HL-60 (cell line): ENCODE measurements around the gene B4GALT6.

ENCODE experiments used
- DNase-seq, 2 experiments: peaks; one replicate each; pipeline ENCODE4 v3.0.0-alpha.2; 2010 to 2020; ENCODE audit warnings: low read depth in 1 of 2, low spot score in 1 of 2
- H3K27ac ChIP-seq: fragments of 250-450 bp; sonication (Bioruptor Pico); replicated peaks from 2 replicates; pipeline ENCODE4 v1.5.1; 2020; ENCODE audit warnings: mild to moderate bottlenecking, moderate library complexity
- H3K27me3 ChIP-seq: fragments of 250-450 bp; sonication (Bioruptor Pico); 2 replicates; pipeline ENCODE4 v1.5.1; 2021; ENCODE audit warnings: mild to moderate bottlenecking, moderate library complexity; ENCODE audit not compliant: insufficient read depth, poor library complexity, severe bottlenecking
- H3K4me3 ChIP-seq: replicated peaks from 2 replicates; pipeline ENCODE4 v1.5.1; 2011; ENCODE audit warnings: mild to moderate bottlenecking, control low read depth, low read length; ENCODE audit not compliant: insufficient read depth
- CTCF ChIP-seq: IDR thresholded peaks from one replicate; pipeline ENCODE4 v1.5.1; 2011; ENCODE audit warnings: low read length, control low read depth, inconsistent platforms; ENCODE audit not compliant: insufficient read depth
- GABPA ChIP-seq: IDR thresholded peaks from 2 replicates; pipeline ENCODE4 v1.6.1; 2012; ENCODE audit warnings: low read depth
- POLR2AphosphoS5 ChIP-seq: IDR thresholded peaks from 2 replicates; pipeline ENCODE4 v1.6.1; 2012; ENCODE audit warnings: low read depth
- SPI1 ChIP-seq: IDR thresholded peaks from 2 replicates; pipeline ENCODE4 v1.6.1; 2012; ENCODE audit warnings: low read depth, mild to moderate bottlenecking, borderline replicate concordance
- TF ChIP-seq, protein P1 (sequence below): IDR thresholded peaks from 2 replicates; pipeline ENCODE4 v1.6.1; 2012; ENCODE audit warnings: low read depth; ENCODE audit not compliant: insufficient replicate concordance

B4GALT6 gene

DNA sequence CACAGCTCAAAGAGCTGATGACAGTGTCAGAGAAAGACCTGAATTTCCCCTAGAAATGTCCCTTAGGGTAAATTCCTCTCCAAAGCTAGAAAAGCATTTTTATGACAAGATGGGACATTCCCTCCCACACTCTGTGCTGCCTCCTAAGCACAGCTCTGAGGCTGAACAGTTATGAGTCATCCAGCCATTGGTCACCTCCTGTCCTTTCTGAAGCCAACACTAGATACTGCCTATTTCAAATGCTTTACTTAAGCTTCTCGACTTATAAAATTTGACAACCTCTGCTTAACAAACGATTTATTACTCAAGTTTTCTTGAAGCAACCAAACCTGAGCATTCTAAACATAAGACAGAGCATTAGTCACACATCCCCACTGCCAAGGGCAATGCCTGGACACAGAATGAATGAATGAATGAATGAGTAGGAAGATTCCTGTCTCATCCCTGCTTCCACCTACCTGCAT is 35.4 kb downstream of the B4GALT6 start:
- peaks cover 24% of the 10 kb centered on the region for H3K27me3 ChIP-seq
- TF ChIP-seq POLR2AphosphoS5 = no peak
- TF ChIP-seq, protein P1, sequence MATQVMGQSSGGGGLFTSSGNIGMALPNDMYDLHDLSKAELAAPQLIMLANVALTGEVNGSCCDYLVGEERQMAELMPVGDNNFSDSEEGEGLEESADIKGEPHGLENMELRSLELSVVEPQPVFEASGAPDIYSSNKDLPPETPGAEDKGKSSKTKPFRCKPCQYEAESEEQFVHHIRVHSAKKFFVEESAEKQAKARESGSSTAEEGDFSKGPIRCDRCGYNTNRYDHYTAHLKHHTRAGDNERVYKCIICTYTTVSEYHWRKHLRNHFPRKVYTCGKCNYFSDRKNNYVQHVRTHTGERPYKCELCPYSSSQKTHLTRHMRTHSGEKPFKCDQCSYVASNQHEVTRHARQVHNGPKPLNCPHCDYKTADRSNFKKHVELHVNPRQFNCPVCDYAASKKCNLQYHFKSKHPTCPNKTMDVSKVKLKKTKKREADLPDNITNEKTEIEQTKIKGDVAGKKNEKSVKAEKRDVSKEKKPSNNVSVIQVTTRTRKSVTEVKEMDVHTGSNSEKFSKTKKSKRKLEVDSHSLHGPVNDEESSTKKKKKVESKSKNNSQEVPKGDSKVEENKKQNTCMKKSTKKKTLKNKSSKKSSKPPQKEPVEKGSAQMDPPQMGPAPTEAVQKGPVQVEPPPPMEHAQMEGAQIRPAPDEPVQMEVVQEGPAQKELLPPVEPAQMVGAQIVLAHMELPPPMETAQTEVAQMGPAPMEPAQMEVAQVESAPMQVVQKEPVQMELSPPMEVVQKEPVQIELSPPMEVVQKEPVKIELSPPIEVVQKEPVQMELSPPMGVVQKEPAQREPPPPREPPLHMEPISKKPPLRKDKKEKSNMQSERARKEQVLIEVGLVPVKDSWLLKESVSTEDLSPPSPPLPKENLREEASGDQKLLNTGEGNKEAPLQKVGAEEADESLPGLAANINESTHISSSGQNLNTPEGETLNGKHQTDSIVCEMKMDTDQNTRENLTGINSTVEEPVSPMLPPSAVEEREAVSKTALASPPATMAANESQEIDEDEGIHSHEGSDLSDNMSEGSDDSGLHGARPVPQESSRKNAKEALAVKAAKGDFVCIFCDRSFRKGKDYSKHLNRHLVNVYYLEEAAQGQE = no peak
- TF ChIP-seq CTCF = no peak
- TF ChIP-seq GABPA = no peak
- DNase-seq = no peak
- no peak overlapping the region for H3K27ac ChIP-seq
- H3K4me3 ChIP-seq = no peak overlapping the region

GRCh38 chr18:31648458-31648857 is 35.9 kb downstream of the B4GALT6 start:
- peaks cover 28% of the 10 kb centered on the region for H3K27me3 ChIP-seq
- H3K27ac ChIP-seq = no peak overlapping the region
- no peak overlapping the region for H3K4me3 ChIP-seq
- no peak for DNase-seq
- TF ChIP-seq, protein P1 = no peak
- TF ChIP-seq SPI1 = no peak
- no peak for TF ChIP-seq CTCF
- no peak for TF ChIP-seq GABPA
- no peak for TF ChIP-seq POLR2AphosphoS5

DNA sequence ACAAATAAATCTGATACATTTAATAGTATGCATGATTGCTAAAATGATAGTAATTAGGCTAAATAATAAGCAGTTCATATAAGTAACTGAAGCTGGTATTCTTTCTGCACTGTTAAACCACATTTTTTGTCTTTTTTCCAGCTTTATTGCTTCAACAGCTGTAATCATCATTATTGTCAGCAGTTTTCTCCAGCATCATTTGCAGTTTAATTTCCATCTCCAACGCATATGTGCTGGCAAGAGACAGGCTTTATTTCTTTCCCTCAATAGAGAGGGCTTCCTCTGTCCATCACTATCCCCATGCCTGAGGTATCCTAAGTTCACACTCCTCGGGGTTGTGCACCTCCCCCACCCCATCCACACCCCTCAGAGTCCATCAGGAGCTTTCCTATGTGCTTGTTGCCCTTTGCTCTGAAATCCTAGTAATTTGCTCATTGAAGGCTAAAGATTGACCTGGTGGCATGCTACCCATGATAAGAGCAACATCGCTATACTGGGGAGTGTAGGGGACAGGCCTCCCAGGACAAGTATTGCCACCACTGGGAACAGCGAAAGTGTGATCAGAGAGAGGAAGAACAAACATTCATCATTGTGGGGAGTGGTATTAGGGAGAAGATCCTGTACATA is 37.1 kb downstream of the B4GALT6 start:
- Histone ChIP-seq H3K27ac (no peak overlapping the region), H3K27me3 (peaks cover 23% of the 10 kb centered on the region), H3K4me3 (no peak overlapping the region)
- TF ChIP-seq GABPA = no peak
- no peak for TF ChIP-seq POLR2AphosphoS5
- TF ChIP-seq CTCF = no peak
- TF ChIP-seq, protein P1 = no peak
- no peak for TF ChIP-seq SPI1
- DNase-seq = no peak
